Liver (tissue), 3 donors: ENCODE data around the gene VWA5A.

ENCODE experiments used
- ATF3 ChIP-seq: IDR thresholded peaks from 2 replicates; pipeline ENCODE4 v1.6.1; 2016; ENCODE audit warnings: antibody characterized with exemption
- CTCF ChIP-seq: fragments of 150-350 bp; IDR thresholded peaks from 2 replicates; pipeline ENCODE4 v1.5.1; 2017; ENCODE audit warnings: improper control_type of control experiment, low read depth, low read length; ENCODE audit not compliant: missing input control
- EGR1 ChIP-seq, 2 donors: IDR thresholded peaks; 2 replicates each; pipeline ENCODE4 v1.6.1; 2016 to 2018; ENCODE audit warnings: antibody characterized with exemption in 2 of 2, low read depth in 2 of 2
- FOXA1 ChIP-seq: IDR thresholded peaks from 2 replicates; pipeline ENCODE4 v1.6.1; 2016; ENCODE audit warnings: antibody characterized with exemption
- HNF4A ChIP-seq, 2 donors: conservative IDR thresholded peaks; 2 replicates each; pipeline ENCODE4 v1.6.1; 2016; ENCODE audit warnings: antibody characterized with exemption in 2 of 2, mild to moderate bottlenecking in 2 of 2
- RAD21 ChIP-seq, 2 donors: IDR thresholded peaks; 2 replicates each; pipeline ENCODE4 v1.6.1; 2016; ENCODE audit warnings: antibody characterized with exemption in 2 of 2, mild to moderate bottlenecking in 2 of 2
- REST ChIP-seq: IDR thresholded peaks from 2 replicates; pipeline ENCODE4 v1.6.1; 2016; ENCODE audit warnings: antibody characterized with exemption, mild to moderate bottlenecking
- SP1 ChIP-seq: IDR thresholded peaks from 2 replicates; pipeline ENCODE4 v1.6.1; 2018; ENCODE audit warnings: antibody characterized with exemption, mild to moderate bottlenecking
- TAF1 ChIP-seq: conservative IDR thresholded peaks from 2 replicates; pipeline ENCODE4 v1.6.1; 2016; ENCODE audit warnings: antibody characterized with exemption, mild to moderate bottlenecking
- TF ChIP-seq, protein P1 (sequence below): IDR thresholded peaks from 2 replicates; pipeline ENCODE4 v1.6.1; 2016; ENCODE audit warnings: antibody characterized with exemption
- donor health status: healthy.
- donor health status: healthy.

DNA sequence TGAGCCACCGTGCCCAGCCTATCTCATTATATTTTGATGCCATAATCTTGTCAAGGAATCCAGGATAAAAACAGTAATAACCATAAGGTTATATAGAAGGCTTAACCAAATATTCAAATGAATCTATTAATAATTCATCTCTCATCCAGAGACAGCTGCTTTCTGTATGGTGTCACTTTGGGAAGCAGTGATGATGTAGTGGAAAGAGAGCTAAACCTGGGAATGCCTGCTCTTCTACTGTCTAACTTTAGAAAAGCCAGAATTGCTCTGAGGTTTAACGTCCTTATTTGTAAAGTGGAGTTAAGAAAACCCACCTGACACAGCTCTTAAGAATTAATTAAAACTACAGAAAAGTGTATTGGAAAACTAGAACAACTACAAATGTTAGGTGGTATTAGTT is 38.6 kb downstream of the VWA5A start:
- no peak for TF ChIP-seq CTCF
- no peak for TF ChIP-seq RAD21 (IDR thresholded peaks at IDR 0.05)
- TF ChIP-seq SP1, result no peak
- TF ChIP-seq ATF3, result no peak
- no peak for TF ChIP-seq FOXA1
- no peak for TF ChIP-seq EGR1 (IDR thresholded peaks at IDR 0.05; ENCODE audit: low read depth in 2 of 2)
- TF ChIP-seq, protein P1, sequence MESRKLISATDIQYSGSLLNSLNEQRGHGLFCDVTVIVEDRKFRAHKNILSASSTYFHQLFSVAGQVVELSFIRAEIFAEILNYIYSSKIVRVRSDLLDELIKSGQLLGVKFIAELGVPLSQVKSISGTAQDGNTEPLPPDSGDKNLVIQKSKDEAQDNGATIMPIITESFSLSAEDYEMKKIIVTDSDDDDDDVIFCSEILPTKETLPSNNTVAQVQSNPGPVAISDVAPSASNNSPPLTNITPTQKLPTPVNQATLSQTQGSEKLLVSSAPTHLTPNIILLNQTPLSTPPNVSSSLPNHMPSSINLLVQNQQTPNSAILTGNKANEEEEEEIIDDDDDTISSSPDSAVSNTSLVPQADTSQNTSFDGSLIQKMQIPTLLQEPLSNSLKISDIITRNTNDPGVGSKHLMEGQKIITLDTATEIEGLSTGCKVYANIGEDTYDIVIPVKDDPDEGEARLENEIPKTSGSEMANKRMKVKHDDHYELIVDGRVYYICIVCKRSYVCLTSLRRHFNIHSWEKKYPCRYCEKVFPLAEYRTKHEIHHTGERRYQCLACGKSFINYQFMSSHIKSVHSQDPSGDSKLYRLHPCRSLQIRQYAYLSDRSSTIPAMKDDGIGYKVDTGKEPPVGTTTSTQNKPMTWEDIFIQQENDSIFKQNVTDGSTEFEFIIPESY, result no peak
- no peak for TF ChIP-seq REST
- TF ChIP-seq TAF1, result no peak
- TF ChIP-seq HNF4A (conservative IDR thresholded peaks at IDR 0.05), result no peak
